ENCODE results near the gene ABI2. TPM values are rescaled to one million over a fixed set of nuclear protein-coding genes. Genes with fewer than 3 reads are reported as not detected.

ABI2 gene
- total and polyA plus RNA-seq, 2 experiments from 2014 or later, result 28.0 to 88.3 TPM

- Histone ChIP-seq H3K9me2 (ENCODE audit: insufficient read depth) (no peaks in the 10 kb centered on the region), H3K36me3 (ENCODE audit: low read depth) (no peaks in the 10 kb centered on the region), H3K4me2 (ENCODE audit: unreplicated experiment) (no peak overlapping the region), H3K79me2 (ENCODE audit: insufficient read depth) (peaks cover 32% of the 10 kb centered on the region), H3K4me3 (no peak overlapping the region), H3K9me3 (ENCODE audit: low read depth) (no peaks in the 10 kb centered on the region), H3K27me3 (replicated peaks; ENCODE audit: insufficient read depth) (no peaks in the 10 kb centered on the region), H2AFZ (no peak overlapping the region), H3K9ac (no peak overlapping the region), H3K4me1 (ENCODE audit: insufficient read depth) (peaks cover 22% of the 10 kb centered on the region), H3F3A (ENCODE audit: insufficient read depth) (peaks cover 29% of the 10 kb centered on the region), H4K20me1 (ENCODE audit: insufficient read depth) (no peaks in the 10 kb centered on the region), H3K27ac (no peak overlapping the region)
- in situ Hi-C loops (cut with MboI), result no loop called here
- WGBS, 2 experiments (ENCODE audit: low coverage in 1 of 2, low lambda C conversion rate in 2 of 2, missing lambda C conversion rate in 2 of 2), result 85 to 95% methylated on average over 1 of the region's 1 CpG
- TF ChIP-seq EZH2phosphoT487 (IDR thresholded peaks at IDR 0.05; ENCODE audit: insufficient read depth, low read depth), result no peak
- no peak for DNase-seq
Measured at GRCh38 chr2:203326356-203326755, 1.8 kb upstream of the ABI2 start.

GRCh38 chr2:203327582-203327900 is 653 bp upstream of the ABI2 start:
- WGBS, 2 experiments (ENCODE audit: low coverage in 1 of 2, low lambda C conversion rate in 2 of 2, missing lambda C conversion rate in 2 of 2), result 10 to 11% methylated on average over 7 of the region's 7 CpGs
- in situ Hi-C loops (cut with MboI), result no loop called here
- no peak for DNase-seq

GRCh38 chr2:203328760-203329540 is 756 bp downstream of the ABI2 start:
- no peaks in the 10 kb centered on the region for H4K20me1 ChIP-seq (ENCODE audit: insufficient read depth)
- in situ Hi-C loops (cut with MboI), result no loop called here
- peak overlapping the region; percentile 93 for H3K4me2 ChIP-seq (ENCODE audit: unreplicated experiment)
- no peak for TF ChIP-seq EZH2phosphoT487 (IDR thresholded peaks at IDR 0.05; ENCODE audit: insufficient read depth, low read depth)
- no peak for TF ChIP-seq EZH2 (IDR thresholded peaks at IDR 0.05; ENCODE audit: insufficient read depth, poor library complexity, severe bottlenecking)
- WGBS, 2 experiments (ENCODE audit: low coverage in 1 of 2, low lambda C conversion rate in 2 of 2, missing lambda C conversion rate in 2 of 2), result 0 to 1% methylated on average over 29 to 31 of the region's 31 CpGs
- peaks cover 22% of the 10 kb centered on the region for H3K4me1 ChIP-seq (ENCODE audit: insufficient read depth)
- H3K27me3 ChIP-seq (replicated peaks; ENCODE audit: insufficient read depth), result no peaks in the 10 kb centered on the region
- H2AFZ ChIP-seq, result peak overlapping the region; percentile 84
- H3K36me3 ChIP-seq (ENCODE audit: low read depth), result no peaks in the 10 kb centered on the region
- no peaks in the 10 kb centered on the region for H3K9me3 ChIP-seq (ENCODE audit: low read depth)
- H3K79me2 ChIP-seq (ENCODE audit: insufficient read depth), result peaks cover 58% of the 10 kb centered on the region
- peak; percentile 85 for DNase-seq
- peaks cover 32% of the 10 kb centered on the region for H3F3A ChIP-seq (ENCODE audit: insufficient read depth)
- peak overlapping the region; percentile 100 for H3K4me3 ChIP-seq
- H3K9me2 ChIP-seq (ENCODE audit: insufficient read depth), result no peaks in the 10 kb centered on the region
- H3K9ac ChIP-seq, result peak overlapping the region; percentile 87
- H3K27ac ChIP-seq, result peak overlapping the region; percentile 71

More at GRCh38 chr2:203327582-203327900, 653 bp upstream of the ABI2 start:
- peaks cover 43% of the 10 kb centered on the region for H3K79me2 ChIP-seq (ENCODE audit: insufficient read depth)
- peak overlapping the region; percentile 68 for H3K4me2 ChIP-seq (ENCODE audit: unreplicated experiment)
- peaks cover 22% of the 10 kb centered on the region for H3K4me1 ChIP-seq (ENCODE audit: insufficient read depth)
- no peaks in the 10 kb centered on the region for H3K27me3 ChIP-seq (replicated peaks; ENCODE audit: insufficient read depth)
- peaks cover 32% of the 10 kb centered on the region for H3F3A ChIP-seq (ENCODE audit: insufficient read depth)
- H2AFZ ChIP-seq, result peak overlapping the region; percentile 84
- peak overlapping the region; percentile 87 for H3K9ac ChIP-seq
- H3K9me2 ChIP-seq (ENCODE audit: insufficient read depth), result no peaks in the 10 kb centered on the region
- H3K36me3 ChIP-seq (ENCODE audit: low read depth), result no peaks in the 10 kb centered on the region
- H3K4me3 ChIP-seq, result peak overlapping the region; percentile 100
- H3K9me3 ChIP-seq (ENCODE audit: low read depth), result no peaks in the 10 kb centered on the region
- H4K20me1 ChIP-seq (ENCODE audit: insufficient read depth), result no peaks in the 10 kb centered on the region
- TF ChIP-seq EZH2 (IDR thresholded peaks at IDR 0.05; ENCODE audit: insufficient read depth, poor library complexity, severe bottlenecking), result no peak
- no peak for TF ChIP-seq EZH2phosphoT487 (IDR thresholded peaks at IDR 0.05; ENCODE audit: insufficient read depth, low read depth)
- H3K27ac ChIP-seq, result peak overlapping the region; percentile 71

GRCh38 chr2:203330434-203330833 is 2.2 kb downstream of the ABI2 start:
- TF ChIP-seq EZH2 (IDR thresholded peaks at IDR 0.05; ENCODE audit: insufficient read depth, poor library complexity, severe bottlenecking), result no peak
- TF ChIP-seq EZH2phosphoT487 (IDR thresholded peaks at IDR 0.05; ENCODE audit: insufficient read depth, low read depth), result no peak
- peak overlapping the region; percentile 100 for H3K4me3 ChIP-seq
- in situ Hi-C loops (cut with MboI), result no loop called here

More at GRCh38 chr2:203330434-203330833, 2.2 kb downstream of the ABI2 start:
- Histone ChIP-seq H3K79me2 (ENCODE audit: insufficient read depth) (peaks cover 72% of the 10 kb centered on the region), H3K9me3 (ENCODE audit: low read depth) (no peaks in the 10 kb centered on the region), H3K4me1 (ENCODE audit: insufficient read depth) (peaks cover 22% of the 10 kb centered on the region), H3K4me2 (ENCODE audit: unreplicated experiment) (peak overlapping the region; percentile 93), H3K27ac (0 out of 2 replicates have a peak overlapping the region, but pooled peaks have one; percentile 5), H3K9me2 (ENCODE audit: insufficient read depth) (no peaks in the 10 kb centered on the region), H3K27me3 (replicated peaks; ENCODE audit: insufficient read depth) (no peaks in the 10 kb centered on the region), H3K36me3 (ENCODE audit: low read depth) (no peaks in the 10 kb centered on the region), H2AFZ (no peak overlapping the region), H3K9ac (peak overlapping the region; percentile 10; the same call in 1 of the 2 replicates), H3F3A (ENCODE audit: insufficient read depth) (peaks cover 32% of the 10 kb centered on the region), H4K20me1 (ENCODE audit: insufficient read depth) (no peaks in the 10 kb centered on the region)
- DNase-seq, result peak; percentile 73

Data from GM23248 (cell line).